Mammary epithelial cell (primary cell): ENCODE results near the gene NT5C2.
A peak's percentile ranks its signal among the peaks of the same experiment; 100 is the strongest.

Experiments used
- CTCF ChIP-seq, 2 donors: IDR thresholded peaks in 1 of 2; conservative IDR thresholded peaks in 1 of 2; 2 replicates each; pipeline ENCODE4 v1.5.1; 2011 to 2012; ENCODE audit warnings: inconsistent platforms in 2 of 2, low read length in 2 of 2, mild to moderate bottlenecking in 2 of 2, control low read depth in 1 of 2, low read depth in 1 of 2; ENCODE audit not compliant: insufficient read depth in 1 of 2; ENCODE audit errors: extremely low read depth in 1 of 2
- EZH2 ChIP-seq: IDR thresholded peaks from 2 replicates; pipeline ENCODE4 v1.6.1; 2012; ENCODE audit warnings: low read length, inconsistent platforms, borderline replicate concordance

- TF ChIP-seq CTCF (conservative IDR thresholded peaks at IDR 0.05 in 1 of 2, IDR thresholded peaks at IDR 0.05 in 1 of 2; ENCODE audit: extremely low read depth in 1 of 2, insufficient read depth in 1 of 2, low read depth in 1 of 2, low read length in 2 of 2) = peak; percentile 68 to 73
- no peak for TF ChIP-seq EZH2
Measured at GRCh38 chr10:103069453-103070331, 123.4 kb downstream of the NT5C2 start.
